Mucosa of descending colon (tissue), 3 donors: Measurements from ENCODE around the gene AEBP2. TPM values are rescaled to one million over a fixed set of nuclear protein-coding genes. Genes with fewer than 3 reads are reported as not detected.

Experiments used
- ATAC-seq: fragments of 200-7000 bp; cut with Tn5 transposase; one replicate; pipeline ENCODE4 v1.9.1; 2020; ENCODE audit warnings: mild to moderate bottlenecking, moderate library complexity
- DNase-seq, 3 donors: peaks; one replicate each; pipeline ENCODE4 v3.0.0-alpha.2; 2020
- H3K36me3 ChIP-seq: fragments of 200-600 bp; one replicate; pipeline ENCODE4 v1.8.0; 2021; ENCODE audit warnings: low read depth, mild to moderate bottlenecking
- H3K4me1 ChIP-seq: fragments of 200-600 bp; one replicate; pipeline ENCODE4 v1.8.0; 2021; ENCODE audit warnings: low read depth, mild to moderate bottlenecking
- H3K4me3 ChIP-seq: fragments of 200-600 bp; one replicate; pipeline ENCODE4 v1.8.0; 2021; ENCODE audit warnings: mild to moderate bottlenecking
- H3K9me3 ChIP-seq: fragments of 200-600 bp; one replicate; pipeline ENCODE4 v1.8.0; 2021; ENCODE audit warnings: mild to moderate bottlenecking
- CTCF ChIP-seq: fragments of 200-600 bp; IDR thresholded peaks from one replicate; pipeline ENCODE4 v1.8.0; 2022; ENCODE audit warnings: antibody characterized with exemption, mild to moderate bottlenecking
- intact Hi-C, 2 donors: fragments of 100-400 bp; cut with DNase I in 1 of 2; cut with micrococcal nuclease in 1 of 2; formaldehyde crosslinking; loops; one replicate each; pipeline versions ENCODE4 v1.11.0 to v1.11.1; 2022; cut with DNase I, micrococcal nuclease
- total RNA-seq, 3 donors: library from RNA; stranded (reverse); fragmentation: NEBNext Ultra II Directional in 2 of 3; extraction: Animal tissue kit (Norgen Biotek cat#: 25700) in 2 of 3; gene quantifications; one replicate each; pipeline versions ENCODE4 v1.2.1 to v1.2.4, GENCODE V29; 2021 to 2023
- donor health status: DM: no; HTN: no; CAD: no; lungs with moderate emphysema.
- donor health status: DM: no; HTN: no; CAD: no.
- donor health status: DM: no; HTN: yes; CAD: no.

Gene AEBP2
- total RNA-seq, 3 donors from 2014 or later = 24.4 to 57.2 (median 27.7) TPM

GRCh38 chr12:19444097-19444496 is 4.8 kb downstream of the AEBP2 start:
- H3K4me3 ChIP-seq = no peak overlapping the region
- DNase-seq (no peak), ATAC-seq (no peak)
- H3K36me3 ChIP-seq = no peaks in the 10 kb centered on the region
- no peak for TF ChIP-seq CTCF
- intact Hi-C loops = no loop called here
- H3K9me3 ChIP-seq = no peaks in the 10 kb centered on the region
- H3K4me1 ChIP-seq = peaks cover 10% of the 10 kb centered on the region

GRCh38 chr12:19447386-19447785 is 8.1 kb downstream of the AEBP2 start:
- TF ChIP-seq CTCF = no peak
- H3K4me1 ChIP-seq = peaks cover 9% of the 10 kb centered on the region
- DNase-seq (no peak), ATAC-seq (no peak)
- H3K36me3 ChIP-seq = no peaks in the 10 kb centered on the region
- intact Hi-C loops = no loop called here
- no peaks in the 10 kb centered on the region for H3K9me3 ChIP-seq
- no peak overlapping the region for H3K4me3 ChIP-seq

GRCh38 chr12:19449814-19450213 is 10.5 kb downstream of the AEBP2 start:
- TF ChIP-seq CTCF = no peak
- intact Hi-C loops = no loop called here
- Histone ChIP-seq H3K4me1 (peaks cover 9% of the 10 kb centered on the region), H3K9me3 (no peaks in the 10 kb centered on the region), H3K4me3 (no peak overlapping the region), H3K36me3 (no peaks in the 10 kb centered on the region)
- ATAC-seq (no peak), DNase-seq (no peak)

GRCh38 chr12:19450362-19450761 is 11.1 kb downstream of the AEBP2 start:
- intact Hi-C loops = no loop called here
- TF ChIP-seq CTCF = no peak
- H3K4me3 ChIP-seq = no peak overlapping the region
- H3K36me3 ChIP-seq = no peaks in the 10 kb centered on the region
- peaks cover 9% of the 10 kb centered on the region for H3K4me1 ChIP-seq
- DNase-seq (no peak), ATAC-seq (no peak)
- H3K9me3 ChIP-seq = no peaks in the 10 kb centered on the region

- Histone ChIP-seq H3K9me3 (no peaks in the 10 kb centered on the region), H3K4me1 (peaks cover 9% of the 10 kb centered on the region), H3K36me3 (no peaks in the 10 kb centered on the region), H3K4me3 (no peak overlapping the region)
- ATAC-seq (no peak), DNase-seq (peak in 1 of 3 donors; percentile 11)
- no peak for TF ChIP-seq CTCF
- intact Hi-C loops = no loop called here
Measured at GRCh38 chr12:19451196-19451595, 11.9 kb downstream of the AEBP2 start.

- H3K9me3 ChIP-seq = no peaks in the 10 kb centered on the region
- TF ChIP-seq CTCF = no peak
- DNase-seq (no peak), ATAC-seq (no peak)
- H3K4me1 ChIP-seq = peaks cover 9% of the 10 kb centered on the region
- no peaks in the 10 kb centered on the region for H3K36me3 ChIP-seq
- intact Hi-C loops = no loop called here
- H3K4me3 ChIP-seq = no peak overlapping the region
Measured at GRCh38 chr12:19453961-19454360, 14.7 kb downstream of the AEBP2 start.
